Right lobe of liver (tissue), 6 donors: ENCODE measurements around the gene YBEY. TPM values are rescaled to one million over a fixed set of nuclear protein-coding genes. Genes with fewer than 3 reads are reported as not detected.

Experiments
- ATAC-seq, 4 donors: fragments of 200-7000 bp; cut with Tn5 transposase; one replicate each; pipeline ENCODE4 v1.9.1; 2020; ENCODE audit warnings: mild to moderate bottlenecking in 4 of 4, moderate library complexity in 4 of 4
- DNase-seq, 3 donors: peaks; one replicate each; pipeline ENCODE4 v3.0.0-alpha.2; 2020
- H3K27ac ChIP-seq, 3 donors: fragments of 200-600 bp; one replicate each; pipeline ENCODE4 v1.8.0; 2022
- H3K27me3 ChIP-seq, 2 donors: fragments of 200-600 bp; one replicate each; pipeline ENCODE4 v1.8.0; 2022
- H3K36me3 ChIP-seq, 4 donors: fragments of 200-600 bp; sonication (generic) in 1 of 4; one replicate each; pipeline versions ENCODE4 v1.5.1 to v1.8.0; 2017 to 2022; ENCODE audit warnings: control low read depth in 1 of 4
- H3K4me1 ChIP-seq, 4 donors: fragments of 200-600 bp; sonication (generic) in 1 of 4; one replicate each; pipeline versions ENCODE4 v1.5.1 to v1.8.0; 2017 to 2022; ENCODE audit warnings: control low read depth in 1 of 4
- H3K4me3 ChIP-seq, 3 donors: fragments of 200-600 bp; one replicate each; pipeline ENCODE4 v1.8.0; 2022
- H3K9me3 ChIP-seq, 4 donors: fragments of 200-600 bp; sonication (generic) in 1 of 4; one replicate each; pipeline versions ENCODE4 v1.5.1 to v1.8.0; 2017 to 2022; ENCODE audit warnings: control low read depth in 1 of 4
- POLR2A ChIP-seq: fragments of 450-650 bp; IDR thresholded peaks from one replicate; pipeline ENCODE4 v1.6.1; 2017; ENCODE audit warnings: antibody characterized with exemption, mild to moderate bottlenecking
- WGBS: methylation state at CpG from one replicate; pipeline ENCODE4 v1.1.6; 2018; ENCODE audit warnings: low coverage, low lambda C conversion rate; ENCODE audit not compliant: insufficient coverage; ENCODE audit errors: missing lambda C conversion rate; 5-methylcytosine and 5-hydroxymethylcytosine counted together
- intact Hi-C, 2 donors: fragments of 100-400 bp; cut with DNase I; formaldehyde crosslinking; loops; one replicate each; pipeline versions ENCODE4 v1.11.2 to v1.14.1; 2022
- total RNA-seq, 6 experiments: library from RNA; depleted of rRNA in 2 of 6; stranded (reverse); fragments of >200 nt in 2 of 6; fragmentation: NEBNext Ultra II Directional in 3 of 6; extraction: Animal tissue kit (Norgen Biotek cat#: 25700) in 3 of 6; gene quantifications; one replicate each; pipeline versions ENCODE4 v1.1.0 to v1.2.4, GENCODE V29; 2016 to 2023
- TF ChIP-seq, protein P1 (sequence below), 4 donors: fragments of 200-600 bp in 3 of 4; fragments of 450-650 bp in 1 of 4; IDR thresholded peaks; one replicate each; pipeline versions ENCODE4 v1.5.1 to v1.8.0; 2016 to 2022; ENCODE audit warnings: antibody characterized with exemption in 4 of 4, mild to moderate bottlenecking in 2 of 4
- donor health status: DM: no; HTN: yes; CAD: no.
- donor health status: DM: no; HTN: no; CAD: no.
- donor health status: DM: no; HTN: no; CAD: no.
- donor health status: DM: no; HTN: yes; CAD: no.
- donor health status: DM: no; HTN: yes; CAD: no.

YBEY gene
- total RNA-seq, 6 experiments from 2014 or later: 6.3 to 16.0 (median 7.3) TPM

DNA sequence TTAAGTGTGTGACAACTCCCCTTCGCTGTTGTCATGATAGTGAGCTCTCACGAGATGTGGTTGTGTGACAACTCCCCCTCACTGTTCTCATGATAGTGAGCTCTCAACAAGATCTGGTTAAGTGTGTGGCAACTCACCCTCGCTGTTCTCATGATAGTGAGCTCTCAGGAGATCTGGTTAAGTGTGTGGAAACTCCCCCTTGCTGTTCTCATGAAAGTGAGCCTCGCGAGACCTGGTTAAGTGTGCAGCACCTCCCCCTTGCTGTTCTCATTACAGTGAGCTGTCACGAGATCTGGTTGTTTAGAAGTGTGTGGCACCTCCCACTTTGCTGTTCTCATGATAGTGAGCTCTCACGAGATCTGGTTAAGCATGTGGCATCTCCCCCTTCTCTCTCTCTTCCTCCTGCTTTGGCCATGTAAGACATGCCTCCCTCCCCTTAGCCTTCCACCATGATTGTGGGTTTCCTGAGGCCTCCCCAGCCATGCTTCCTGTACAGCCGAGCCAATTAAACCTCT lies 32.5 kb upstream of the YBEY start:
- DNase-seq (no peak), ATAC-seq (peak in 1 of 4 donors; percentile 10)
- TF ChIP-seq, protein P1, sequence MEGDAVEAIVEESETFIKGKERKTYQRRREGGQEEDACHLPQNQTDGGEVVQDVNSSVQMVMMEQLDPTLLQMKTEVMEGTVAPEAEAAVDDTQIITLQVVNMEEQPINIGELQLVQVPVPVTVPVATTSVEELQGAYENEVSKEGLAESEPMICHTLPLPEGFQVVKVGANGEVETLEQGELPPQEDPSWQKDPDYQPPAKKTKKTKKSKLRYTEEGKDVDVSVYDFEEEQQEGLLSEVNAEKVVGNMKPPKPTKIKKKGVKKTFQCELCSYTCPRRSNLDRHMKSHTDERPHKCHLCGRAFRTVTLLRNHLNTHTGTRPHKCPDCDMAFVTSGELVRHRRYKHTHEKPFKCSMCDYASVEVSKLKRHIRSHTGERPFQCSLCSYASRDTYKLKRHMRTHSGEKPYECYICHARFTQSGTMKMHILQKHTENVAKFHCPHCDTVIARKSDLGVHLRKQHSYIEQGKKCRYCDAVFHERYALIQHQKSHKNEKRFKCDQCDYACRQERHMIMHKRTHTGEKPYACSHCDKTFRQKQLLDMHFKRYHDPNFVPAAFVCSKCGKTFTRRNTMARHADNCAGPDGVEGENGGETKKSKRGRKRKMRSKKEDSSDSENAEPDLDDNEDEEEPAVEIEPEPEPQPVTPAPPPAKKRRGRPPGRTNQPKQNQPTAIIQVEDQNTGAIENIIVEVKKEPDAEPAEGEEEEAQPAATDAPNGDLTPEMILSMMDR (IDR thresholded peaks at IDR 0.05): no peak
- TF ChIP-seq POLR2A: no peak
- WGBS: 49% methylated on average over 6 of the region's 8 CpGs
- H3K4me3 ChIP-seq: no peak overlapping the region
- H3K9me3 ChIP-seq: no peaks in the 10 kb centered on the region
- intact Hi-C loops: no loop called here
- H3K27me3 ChIP-seq: no peaks in the 10 kb centered on the region
- H3K4me1 ChIP-seq: no peaks in the 10 kb centered on the region
- peaks cover 0 to 92% (median 50%) of the 10 kb centered on the region in 4 donors for H3K36me3 ChIP-seq
- H3K27ac ChIP-seq: no peak overlapping the region

DNA sequence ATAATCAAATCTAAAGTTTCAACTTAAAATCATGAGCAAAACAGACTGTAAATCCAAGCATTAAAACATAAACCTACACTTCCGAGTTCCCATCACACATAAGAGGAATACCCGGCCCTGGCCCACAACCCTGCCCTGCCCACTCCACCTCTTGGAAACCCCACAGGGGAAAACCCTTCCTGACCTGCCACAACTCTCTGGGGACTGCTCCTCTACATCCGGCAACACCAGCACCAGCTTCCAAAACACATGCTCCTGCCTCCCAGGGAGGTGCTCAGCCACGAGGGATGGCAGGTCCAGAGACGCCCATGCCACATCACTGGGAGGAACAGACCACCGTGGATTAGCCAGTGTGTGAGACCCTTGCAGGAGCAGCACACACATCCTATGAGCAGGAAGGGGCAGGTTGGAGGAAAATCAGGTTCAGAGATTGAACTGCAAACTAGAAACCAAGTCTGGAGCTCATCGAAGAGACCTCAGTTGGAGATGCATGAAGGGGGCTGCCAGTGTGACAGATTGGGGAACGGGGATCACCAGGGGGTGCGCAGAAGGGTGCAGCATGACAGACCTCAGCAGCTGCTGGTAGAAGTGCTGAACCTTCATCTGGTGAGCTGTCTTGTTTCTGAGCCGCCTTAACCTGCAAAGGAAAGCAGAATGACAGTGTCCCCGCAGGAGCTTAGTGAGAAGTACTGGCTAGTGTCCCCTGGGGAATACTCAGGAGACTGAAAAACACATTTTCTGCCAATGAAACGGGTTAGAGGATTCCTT lies 31.8 kb upstream of the YBEY start:
- Histone ChIP-seq H3K4me3 (no peak overlapping the region), H3K27ac (no peak overlapping the region), H3K36me3 (peaks cover 0 to 92% (median 56%) of the 10 kb centered on the region in 4 donors), H3K9me3 (no peaks in the 10 kb centered on the region), H3K4me1 (no peaks in the 10 kb centered on the region), H3K27me3 (no peaks in the 10 kb centered on the region)
- ATAC-seq (no peak), DNase-seq (no peak)
- TF ChIP-seq, protein P1 (IDR thresholded peaks at IDR 0.05): no peak
- TF ChIP-seq POLR2A: no peak
- intact Hi-C loops: no loop called here
- 87% methylated on average over 7 of the region's 12 CpGs for WGBS

DNA sequence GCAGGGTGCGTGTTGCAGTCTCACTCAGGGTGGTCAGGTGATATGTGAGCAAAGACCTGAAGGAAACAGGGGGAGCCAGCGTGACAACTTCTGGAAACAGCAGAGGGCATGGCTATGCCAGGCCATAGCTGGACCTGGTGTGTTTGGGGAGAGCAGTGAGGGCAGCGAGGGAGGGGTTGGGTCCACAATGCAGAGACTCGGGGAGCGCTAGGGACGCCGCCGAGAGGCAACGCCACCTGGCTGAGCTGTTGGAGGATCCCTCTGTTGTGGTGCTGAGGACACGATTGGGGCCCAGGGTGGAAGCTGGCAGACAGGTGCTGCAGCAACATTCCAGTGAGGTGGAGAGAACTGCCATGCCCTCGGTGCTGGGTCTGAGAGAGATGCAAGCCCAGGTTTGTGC lies 31.0 kb upstream of the YBEY start:
- Histone ChIP-seq H3K27ac (no peak overlapping the region), H3K4me3 (no peak overlapping the region), H3K9me3 (no peaks in the 10 kb centered on the region), H3K27me3 (no peaks in the 10 kb centered on the region), H3K36me3 (peaks cover 0 to 92% (median 57%) of the 10 kb centered on the region in 4 donors), H3K4me1 (no peaks in the 10 kb centered on the region)
- intact Hi-C loops: no loop called here
- TF ChIP-seq, protein P1 (IDR thresholded peaks at IDR 0.05): no peak
- TF ChIP-seq POLR2A: no peak
- ATAC-seq (no peak), DNase-seq (no peak)
- WGBS: 86% methylated on average over 8 of the region's 11 CpGs

DNA sequence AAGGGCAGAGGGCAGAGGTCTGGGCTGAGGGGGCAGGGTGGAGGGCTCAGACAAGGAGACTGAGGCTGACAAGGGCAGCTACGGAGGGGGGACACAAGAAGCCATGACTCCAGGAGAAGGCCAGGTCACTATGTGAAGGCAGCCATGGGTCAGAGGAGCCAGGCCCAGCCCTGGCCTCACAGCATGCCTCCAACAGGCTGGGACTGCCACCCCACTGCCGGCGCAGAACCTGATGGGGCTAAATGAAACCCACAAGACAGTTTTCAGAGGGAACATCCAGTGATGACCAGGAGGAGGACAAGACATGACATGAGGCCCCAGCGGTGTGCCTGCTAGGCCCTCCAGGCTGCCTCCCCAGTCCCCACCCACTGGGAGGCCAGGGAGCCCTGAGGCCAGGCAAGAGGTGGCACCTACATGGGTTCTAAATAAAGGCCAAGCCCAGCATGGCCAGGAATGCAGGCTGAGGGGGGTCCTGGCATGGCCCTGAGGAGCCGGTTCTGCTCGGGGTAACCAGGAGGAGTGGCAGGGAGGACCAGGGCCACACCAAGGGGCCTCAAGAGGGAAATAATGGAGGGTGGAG lies 30.3 kb upstream of the YBEY start:
- no peak for DNase-seq
- WGBS: 80% methylated on average over 1 of the region's 6 CpGs
- no peak overlapping the region for H3K27ac ChIP-seq
- no peaks in the 10 kb centered on the region for H3K4me1 ChIP-seq
- no peaks in the 10 kb centered on the region for H3K27me3 ChIP-seq
- intact Hi-C loops: no loop called here
- H3K36me3 ChIP-seq: peaks cover 0 to 92% (median 56%) of the 10 kb centered on the region in 4 donors
- H3K4me3 ChIP-seq: no peak overlapping the region
- no peaks in the 10 kb centered on the region for H3K9me3 ChIP-seq
- TF ChIP-seq, protein P1 (IDR thresholded peaks at IDR 0.05): no peak
- TF ChIP-seq POLR2A: no peak
- ATAC-seq: peak in 1 of 4 donors; percentile 26
